Mesenchymal stem cell (in vitro differentiated cells and primary cell): ENCODE measurements around the gene ZSWIM7.
A peak's percentile ranks its signal among the peaks of the same experiment; 100 is the strongest.

Experiments used
- DNase-seq: peaks from one replicate; pipeline ENCODE4 v3.0.0-alpha.2; 2013
- H2AFZ ChIP-seq: one replicate; pipeline ENCODE4 v1.6.1; 2013; ENCODE audit warnings: low read depth, mild to moderate bottlenecking, control low read depth, inconsistent platforms, low read length, moderate library complexity
- H2AK5ac ChIP-seq: 2 replicates; pipeline ENCODE4 v1.6.1; 2013; ENCODE audit warnings: low read length, moderate library complexity, mild to moderate bottlenecking, inconsistent platforms; ENCODE audit not compliant: severe bottlenecking
- H2BK120ac ChIP-seq: one replicate; pipeline ENCODE4 v1.6.1; 2013; ENCODE audit warnings: low read depth, mild to moderate bottlenecking, inconsistent platforms, low read length, moderate library complexity
- H2BK12ac ChIP-seq, 2 experiments: one replicate each; pipeline ENCODE4 v1.6.1; 2013; ENCODE audit warnings: inconsistent platforms in 2 of 2, low read length in 2 of 2, mild to moderate bottlenecking in 2 of 2, moderate library complexity in 2 of 2, control low read depth in 1 of 2
- H2BK15ac ChIP-seq: one replicate; pipeline ENCODE4 v1.6.1; 2013; ENCODE audit warnings: mild to moderate bottlenecking, low read depth, inconsistent platforms; ENCODE audit not compliant: poor library complexity, severe bottlenecking
- H2BK5ac ChIP-seq: 2 replicates; pipeline ENCODE4 v1.6.1; 2013; ENCODE audit warnings: low read depth, mild to moderate bottlenecking, low read length, control low read depth, inconsistent platforms; ENCODE audit not compliant: poor library complexity, severe bottlenecking
- H3K14ac ChIP-seq, 2 experiments: one replicate each; pipeline ENCODE4 v1.6.1; 2013; ENCODE audit warnings: inconsistent platforms in 2 of 2, low read length in 2 of 2, control low read depth in 1 of 2, mild to moderate bottlenecking in 1 of 2, moderate library complexity in 1 of 2
- H3K18ac ChIP-seq, 2 experiments: one replicate each; pipeline ENCODE4 v1.6.1; 2013; ENCODE audit warnings: inconsistent platforms in 2 of 2, low read length in 2 of 2, control low read depth in 1 of 2, low read depth in 1 of 2, mild to moderate bottlenecking in 1 of 2
- H3K23ac ChIP-seq, 2 experiments: one replicate each; pipeline ENCODE4 v1.6.1; 2013; ENCODE audit warnings: inconsistent platforms in 2 of 2, low read length in 2 of 2, mild to moderate bottlenecking in 2 of 2, moderate library complexity in 2 of 2, control low read depth in 1 of 2
- H3K27ac ChIP-seq: 2 replicates; pipeline ENCODE4 v1.5.1; 2013; ENCODE audit warnings: mild to moderate bottlenecking, moderate library complexity, low read length, control low read depth, inconsistent platforms; ENCODE audit not compliant: poor library complexity, severe bottlenecking
- H3K27me3 ChIP-seq, 2 experiments: 2 replicates each; pipeline versions ENCODE4 v1.6.1 to v1.7.0; 2013; ENCODE audit warnings: low read length in 2 of 2, mild to moderate bottlenecking in 2 of 2, moderate library complexity in 2 of 2, control low read depth in 1 of 2, inconsistent platforms in 1 of 2; ENCODE audit not compliant: control insufficient read depth in 1 of 2, insufficient read depth in 1 of 2
- H3K36me3 ChIP-seq, 2 experiments: 2 replicates each; pipeline versions ENCODE4 v1.6.1 to v1.7.0; 2013; ENCODE audit warnings: low read length in 2 of 2, control low read depth in 1 of 2, inconsistent platforms in 1 of 2, low read depth in 1 of 2, mild to moderate bottlenecking in 1 of 2; ENCODE audit not compliant: insufficient read depth in 2 of 2, control insufficient read depth in 1 of 2
- H3K4ac ChIP-seq, 2 experiments: one replicate each; pipeline ENCODE4 v1.6.1; 2013; ENCODE audit warnings: inconsistent platforms in 2 of 2, low read length in 2 of 2, mild to moderate bottlenecking in 2 of 2, moderate library complexity in 2 of 2, control low read depth in 1 of 2, low read depth in 1 of 2
- H3K4me1 ChIP-seq: 2 replicates; pipeline ENCODE4 v1.6.1; 2013; ENCODE audit warnings: low read depth, low read length, control low read depth; ENCODE audit not compliant: control insufficient read depth, insufficient read depth
- H3K4me2 ChIP-seq: 2 replicates; pipeline ENCODE4 v1.6.1; 2013; ENCODE audit warnings: low read length, mild to moderate bottlenecking, inconsistent platforms; ENCODE audit not compliant: poor library complexity, severe bottlenecking
- H3K4me3 ChIP-seq, 2 experiments: 2 replicates each; pipeline versions ENCODE4 v1.5.1 to v1.7.0; 2013; ENCODE audit warnings: low read length in 2 of 2, mild to moderate bottlenecking in 2 of 2, control low read depth in 1 of 2, low read depth in 1 of 2; ENCODE audit not compliant: insufficient read depth in 1 of 2
- H3K79me1 ChIP-seq: replicated peaks from 2 replicates; pipeline ENCODE4 v1.6.1; 2013; ENCODE audit warnings: mild to moderate bottlenecking, control low read depth, low read length, inconsistent platforms; ENCODE audit not compliant: poor library complexity, severe bottlenecking
- H3K9ac ChIP-seq: 2 replicates; pipeline ENCODE4 v1.7.0; 2013; ENCODE audit warnings: mild to moderate bottlenecking, low read length, moderate library complexity
- H3K9me3 ChIP-seq: 2 replicates; pipeline ENCODE4 v1.7.0; 2013; ENCODE audit warnings: mild to moderate bottlenecking, low read length; ENCODE audit not compliant: control insufficient read depth
- H4K8ac ChIP-seq: one replicate; pipeline ENCODE4 v1.6.1; 2013; ENCODE audit warnings: inconsistent platforms, mild to moderate bottlenecking, low read length, moderate library complexity
- H4K91ac ChIP-seq: one replicate; pipeline ENCODE4 v1.6.1; 2013; ENCODE audit warnings: mild to moderate bottlenecking, low read length, inconsistent platforms
- WGBS: methylation state at CpG from one replicate; pipeline ENCODE4 v1.1.7; 2013; ENCODE audit warnings: mixed read lengths; 5-methylcytosine and 5-hydroxymethylcytosine counted together

Gene ZSWIM7

DNA sequence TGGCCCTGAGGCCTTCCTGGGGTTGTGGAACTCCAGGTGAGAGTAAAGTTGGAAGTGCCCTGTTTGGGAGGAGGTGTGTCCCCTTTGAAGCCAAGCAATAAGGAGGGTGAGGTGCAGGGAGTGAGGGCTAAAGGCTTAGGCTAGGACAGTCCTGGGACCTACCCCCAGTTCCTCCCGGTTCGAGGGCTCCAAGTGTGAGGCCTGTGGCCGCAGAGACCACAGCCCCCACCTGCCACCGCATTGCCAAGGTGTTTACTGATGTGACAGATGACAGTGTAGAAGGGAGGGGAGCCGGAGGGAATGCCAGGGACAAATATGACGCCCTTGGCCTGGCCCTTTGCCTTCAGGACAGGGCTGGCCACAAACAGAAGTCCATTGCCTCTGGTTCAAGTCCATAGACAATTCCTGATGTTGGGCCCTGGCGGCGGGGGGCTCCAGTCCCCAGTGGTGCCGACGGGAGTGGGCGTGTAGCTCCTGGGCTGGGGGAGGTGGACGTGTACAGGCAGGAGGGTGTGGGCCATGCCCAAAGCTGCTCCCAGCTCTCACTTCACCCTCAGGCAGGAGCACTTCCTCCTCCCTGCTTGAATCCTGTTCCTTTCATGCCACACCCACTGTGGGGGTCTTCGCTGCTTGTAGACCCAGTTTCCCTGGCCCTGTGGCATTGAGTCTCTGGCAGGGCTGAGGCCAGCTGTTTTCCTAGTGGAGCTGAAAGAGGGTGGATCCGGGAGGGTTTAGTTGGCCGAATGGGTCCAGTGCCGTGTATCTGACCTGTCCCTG, 51.3 kb downstream of the ZSWIM7 start:
- Histone ChIP-seq H3K14ac (no peak overlapping the region), H4K91ac (peak overlapping the region; percentile 95), H3K27me3 (peaks cover 0 to 8% of the 10 kb centered on the region in 2 experiments), H3K27ac (no peak overlapping the region), H2BK5ac (no peak overlapping the region), H3K18ac (peak overlapping the region in 1 of 2 experiments; percentile 6), H3K4me3 (no peak overlapping the region), H2BK15ac (no peak overlapping the region), H3K4me2 (no peak overlapping the region), H3K4me1 (peaks cover 50% of the 10 kb centered on the region), H2BK12ac (peak overlapping the region; percentile 51 to 71), H2AFZ (no peak overlapping the region), H3K79me1 (peaks cover 22% of the 10 kb centered on the region), H3K4ac (peak overlapping the region in 1 of 2 experiments; percentile 71), H3K9ac (peak overlapping the region; percentile 63), H2BK120ac (no peak overlapping the region), H3K23ac (peak overlapping the region in 1 of 2 experiments; percentile 29), H3K9me3 (no peaks in the 10 kb centered on the region), H3K36me3 (peaks cover 0 to 19% of the 10 kb centered on the region in 2 experiments), H4K8ac (peak overlapping the region; percentile 67), H2AK5ac (peak overlapping the region; percentile 90)
- WGBS = 91% methylated on average over 11 of the region's 16 CpGs
- no peak for DNase-seq

DNA sequence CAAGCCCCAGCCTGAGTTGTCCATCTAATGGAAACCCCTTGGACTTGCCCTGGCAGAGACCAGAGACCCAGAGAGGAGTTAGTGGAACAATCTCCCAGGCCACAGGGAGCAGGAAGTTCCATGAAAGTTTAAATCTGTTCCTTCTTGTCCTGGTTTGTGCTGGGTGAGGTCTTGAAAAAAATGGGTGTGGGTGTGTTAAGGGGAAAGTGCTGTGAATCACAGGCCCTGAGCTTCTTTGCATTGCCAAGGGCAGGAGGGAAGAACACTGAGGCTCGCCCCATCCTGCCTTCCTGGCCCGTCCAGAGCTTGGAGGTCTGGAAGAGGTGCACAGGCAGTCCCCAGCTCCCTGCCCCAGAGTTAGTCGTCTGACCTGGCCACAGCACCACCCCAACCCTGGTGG, 52.2 kb downstream of the ZSWIM7 start:
- peaks cover 22% of the 10 kb centered on the region for H3K79me1 ChIP-seq
- H3K18ac ChIP-seq = peak overlapping the region; percentile 67 to 86
- peaks cover 44% of the 10 kb centered on the region for H3K4me1 ChIP-seq
- peak; percentile 34 for DNase-seq
- 68% methylated on average over 3 of the region's 3 CpGs for WGBS
- H3K23ac ChIP-seq = no peak overlapping the region
- H3K4me2 ChIP-seq = peak overlapping the region; percentile 9
- no peak overlapping the region for H2BK5ac ChIP-seq
- H3K4me3 ChIP-seq = peak overlapping the region in 1 of 2 experiments; percentile 84
- H3K27ac ChIP-seq = peak overlapping the region; percentile 13
- H3K9ac ChIP-seq = peak overlapping the region; percentile 63
- peak overlapping the region; percentile 39 to 89 for H3K4ac ChIP-seq
- no peaks in the 10 kb centered on the region for H3K9me3 ChIP-seq
- H2AK5ac ChIP-seq = peak overlapping the region; percentile 86
- H3K36me3 ChIP-seq = peaks cover 0 to 19% of the 10 kb centered on the region in 2 experiments
- peak overlapping the region; percentile 18 to 27 for H2BK12ac ChIP-seq
- peak overlapping the region; percentile 93 for H4K8ac ChIP-seq
- peaks cover 0 to 8% of the 10 kb centered on the region in 2 experiments for H3K27me3 ChIP-seq
- peak overlapping the region; percentile 52 for H2BK120ac ChIP-seq
- peak overlapping the region in 1 of 2 experiments; percentile 93 for H3K14ac ChIP-seq
- H4K91ac ChIP-seq = peak overlapping the region; percentile 92
- peak overlapping the region; percentile 70 for H2BK15ac ChIP-seq
- H2AFZ ChIP-seq = no peak overlapping the region

DNA sequence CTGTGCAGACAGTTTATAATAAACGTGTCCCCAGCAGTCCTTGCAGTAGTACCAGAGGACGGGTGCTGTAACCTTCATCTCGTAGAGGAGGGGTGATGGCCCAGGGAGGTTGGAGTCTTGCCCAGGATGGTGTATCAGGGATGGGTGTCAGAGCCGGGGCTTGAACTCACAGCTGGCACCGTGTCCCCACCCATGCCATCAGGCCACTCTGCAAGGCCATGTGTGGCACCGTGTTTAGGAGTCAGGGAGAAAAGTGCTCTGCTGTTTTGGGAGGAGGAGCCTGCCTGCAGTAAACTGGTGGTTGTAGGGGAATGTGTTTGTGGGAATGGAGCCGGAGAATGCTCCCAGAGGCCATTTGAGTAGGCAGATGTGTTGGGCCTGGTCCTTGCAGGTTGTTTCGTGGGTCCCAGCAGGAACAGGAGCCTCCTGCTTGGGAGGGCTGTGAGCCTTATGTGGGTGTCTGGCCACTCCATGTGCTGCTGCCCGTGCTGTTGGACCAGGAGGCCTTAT, 52.8 kb downstream of the ZSWIM7 start:
- Histone ChIP-seq H3K4ac (peak overlapping the region in 1 of 2 experiments; percentile 89), H2AK5ac (peak overlapping the region; percentile 86), H2BK120ac (peak overlapping the region; percentile 23), H3K9ac (peak overlapping the region; percentile 86), H3K18ac (peak overlapping the region; percentile 67 to 86), H3K4me3 (peak overlapping the region in 1 of 2 experiments; percentile 84), H2BK15ac (no peak overlapping the region), H3K4me2 (peak overlapping the region; percentile 97), H4K8ac (peak overlapping the region; percentile 93), H3K9me3 (no peaks in the 10 kb centered on the region), H3K27ac (peak overlapping the region; percentile 13), H3K23ac (peak overlapping the region in 1 of 2 experiments; percentile 64), H4K91ac (peak overlapping the region; percentile 76), H3K79me1 (peaks cover 20% of the 10 kb centered on the region), H2BK5ac (no peak overlapping the region), H3K27me3 (peaks cover 0 to 8% of the 10 kb centered on the region in 2 experiments), H3K4me1 (peaks cover 43% of the 10 kb centered on the region), H2AFZ (peak overlapping the region; percentile 57), H2BK12ac (peak overlapping the region; percentile 18 to 88), H3K14ac (peak overlapping the region in 1 of 2 experiments; percentile 93), H3K36me3 (peaks cover 0 to 17% of the 10 kb centered on the region in 2 experiments)
- peak; percentile 57 for DNase-seq
- WGBS = 59% methylated on average over 9 of the region's 9 CpGs
